ENCODE measurements around the gene F5.
"Not testable (repeated sequence)": the region's sequence is repeated elsewhere in the genome, so short reads cannot be mapped to it uniquely, and the experiment has no call there.

Gene F5

DNA sequence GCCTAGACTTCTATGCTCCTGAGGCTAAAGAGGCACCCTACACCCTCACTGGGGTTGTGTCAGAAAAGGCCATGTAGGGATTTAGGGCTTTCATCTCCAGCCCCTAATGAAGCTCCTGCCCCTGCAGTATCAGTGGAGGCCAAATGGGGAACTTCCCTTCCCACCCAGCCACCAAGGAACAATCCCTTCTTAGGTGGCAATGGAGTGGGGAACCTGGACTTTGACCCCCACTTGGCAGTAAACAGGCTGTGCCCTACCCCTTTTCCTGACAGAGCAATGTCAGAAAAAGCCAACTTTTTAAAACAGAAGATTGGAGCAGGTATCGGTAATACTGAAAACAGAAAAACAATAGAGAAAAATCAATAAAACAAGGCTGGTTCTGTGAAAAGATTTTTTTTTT lies 65.1 kb downstream of the F5 start:
- WGBS, result no CpG with 5 or more reads among the region's 1 CpG
- Histone ChIP-seq H3K4me1 (ENCODE audit: insufficient read depth, low read length) (no peaks in the 10 kb centered on the region), H3K9me3 (ENCODE audit: insufficient read depth, low read depth, low read length) (no peaks in the 10 kb centered on the region)

DNA sequence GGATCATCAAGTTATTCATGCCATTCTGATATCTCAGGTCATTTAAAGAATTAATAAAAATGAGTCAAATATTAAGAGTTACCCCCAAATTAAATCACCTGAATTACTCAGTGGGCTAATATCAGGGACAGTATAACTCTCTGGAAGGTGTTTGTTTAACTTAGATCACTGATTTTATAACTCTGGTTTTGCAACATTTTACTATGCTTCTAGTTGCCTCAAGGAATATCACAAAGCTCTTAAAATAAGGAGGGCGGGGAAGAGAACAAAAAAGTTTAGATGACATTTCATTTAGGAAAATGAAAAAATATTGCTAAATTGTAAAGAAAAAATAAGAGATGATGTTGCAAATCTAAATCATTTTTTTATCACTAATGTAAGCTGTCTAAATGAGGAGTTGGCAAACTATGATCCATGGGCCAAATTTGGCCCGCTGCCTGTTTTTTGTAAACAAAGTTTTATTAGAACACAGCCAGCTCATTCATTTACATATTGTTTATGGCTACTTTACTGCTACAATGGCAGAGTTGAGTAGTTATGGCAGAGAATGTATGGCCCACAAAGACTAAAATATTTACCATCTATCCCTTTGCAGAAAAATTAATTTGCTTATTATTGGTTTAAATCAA lies 68.6 kb downstream of the F5 start:
- H3K36me3 ChIP-seq (ENCODE audit: insufficient read depth, low read length), result no peaks in the 10 kb centered on the region
- H3K27ac ChIP-seq (ENCODE audit: low read depth, low read length), result no peak overlapping the region
- H3K9ac ChIP-seq (ENCODE audit: low read depth, low read length), result no peak overlapping the region
- no peaks in the 10 kb centered on the region for H3K4me1 ChIP-seq (ENCODE audit: insufficient read depth, low read length)
- no peaks in the 10 kb centered on the region for H3K9me3 ChIP-seq (ENCODE audit: insufficient read depth, low read depth, low read length)
- H3K27me3 ChIP-seq (ENCODE audit: insufficient read depth, low read length), result no peaks in the 10 kb centered on the region
- 100% methylated on average over 1 of the region's 2 CpGs for WGBS
- no peak overlapping the region for H3K4me3 ChIP-seq (ENCODE audit: low read length)

More for the DNA sequence above, 65.1 kb downstream of the F5 start:
- H3K9ac ChIP-seq (ENCODE audit: low read depth, low read length), result no peak overlapping the region
- no peak overlapping the region for H3K4me3 ChIP-seq (ENCODE audit: low read length)
- no peaks in the 10 kb centered on the region for H3K27me3 ChIP-seq (ENCODE audit: insufficient read depth, low read length)
- H3K27ac ChIP-seq (ENCODE audit: low read depth, low read length), result no peak overlapping the region
- no peaks in the 10 kb centered on the region for H3K36me3 ChIP-seq (ENCODE audit: insufficient read depth, low read length)

- H3K4me3 ChIP-seq (ENCODE audit: low read length), result no peak overlapping the region
- no peak overlapping the region for H3K9ac ChIP-seq (ENCODE audit: low read depth, low read length)
- H3K4me1 ChIP-seq (ENCODE audit: insufficient read depth, low read length), result no peaks in the 10 kb centered on the region
- H3K27me3 ChIP-seq (ENCODE audit: insufficient read depth, low read length), result no peaks in the 10 kb centered on the region
- H3K27ac ChIP-seq (ENCODE audit: low read depth, low read length), result no peak overlapping the region
- H3K9me3 ChIP-seq (ENCODE audit: insufficient read depth, low read depth, low read length), result no peaks in the 10 kb centered on the region
- no peaks in the 10 kb centered on the region for H3K36me3 ChIP-seq (ENCODE audit: insufficient read depth, low read length)
Observed at GRCh38 chr1:169515641-169516040, 70.6 kb downstream of the F5 start.

GRCh38 chr1:169514566-169515270 lies 71.6 kb downstream of the F5 start:
- 100% methylated on average over 1 of the region's 2 CpGs for WGBS
- no peaks in the 10 kb centered on the region for H3K27me3 ChIP-seq (ENCODE audit: insufficient read depth, low read length)

GRCh38 chr1:169513208-169513607 lies 73.1 kb downstream of the F5 start:
- Histone ChIP-seq H3K4me1 (ENCODE audit: insufficient read depth, low read length) (no peaks in the 10 kb centered on the region), H3K36me3 (ENCODE audit: insufficient read depth, low read length) (no peaks in the 10 kb centered on the region), H3K27me3 (ENCODE audit: insufficient read depth, low read length) (no peaks in the 10 kb centered on the region), H3K9me3 (ENCODE audit: insufficient read depth, low read depth, low read length) (no peaks in the 10 kb centered on the region), H3K9ac (ENCODE audit: low read depth, low read length) (no peak overlapping the region), H3K4me3 (ENCODE audit: low read length) (no peak overlapping the region), H3K27ac (ENCODE audit: low read depth, low read length) (no peak overlapping the region)

More at GRCh38 chr1:169514566-169515270, 71.6 kb downstream of the F5 start:
- no peak overlapping the region for H3K9ac ChIP-seq (ENCODE audit: low read depth, low read length)
- H3K9me3 ChIP-seq (ENCODE audit: insufficient read depth, low read depth, low read length), result no peaks in the 10 kb centered on the region
- H3K27ac ChIP-seq (ENCODE audit: low read depth, low read length), result no peak overlapping the region
- no peaks in the 10 kb centered on the region for H3K36me3 ChIP-seq (ENCODE audit: insufficient read depth, low read length)
- no peak overlapping the region for H3K4me3 ChIP-seq (ENCODE audit: low read length)
- no peaks in the 10 kb centered on the region for H3K4me1 ChIP-seq (ENCODE audit: insufficient read depth, low read length)

DNA sequence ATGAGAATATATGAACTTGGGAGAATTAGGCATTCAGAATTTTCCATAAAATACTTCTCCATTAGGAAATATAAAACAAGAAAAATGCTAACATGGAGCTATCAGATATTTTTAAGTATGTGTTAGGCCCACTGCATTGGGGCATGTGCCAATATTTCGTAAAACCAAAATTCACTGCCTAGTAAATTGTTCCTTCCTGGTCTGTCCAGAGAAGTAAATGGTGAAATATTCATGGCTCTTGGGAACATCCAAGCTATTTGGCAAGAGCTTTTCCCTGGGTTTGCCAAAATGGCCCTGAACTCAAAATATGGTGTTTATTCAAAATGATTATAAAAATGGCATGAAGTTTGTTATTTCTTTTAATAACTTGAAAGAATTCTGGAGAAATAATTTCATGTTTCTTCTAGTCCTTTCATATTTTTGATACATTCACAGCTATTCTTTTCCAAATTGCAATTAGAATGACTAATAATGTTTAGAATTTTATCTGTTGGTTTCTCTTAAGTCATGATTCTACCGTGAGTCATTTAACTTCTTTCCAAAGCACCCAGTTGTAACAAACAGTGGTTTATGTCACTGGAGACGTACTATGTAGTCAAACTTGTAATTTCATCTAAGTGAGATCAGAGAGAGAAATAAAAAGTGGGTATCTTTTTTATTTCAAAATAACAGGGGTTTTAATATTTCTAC lies 74.8 kb downstream of the F5 start:
- Histone ChIP-seq H3K9me3 (ENCODE audit: insufficient read depth, low read depth, low read length) (no peaks in the 10 kb centered on the region), H3K36me3 (ENCODE audit: insufficient read depth, low read length) (no peaks in the 10 kb centered on the region), H3K27ac (ENCODE audit: low read depth, low read length) (no peak overlapping the region), H3K4me3 (ENCODE audit: low read length) (no peak overlapping the region), H3K9ac (ENCODE audit: low read depth, low read length) (no peak overlapping the region), H3K4me1 (ENCODE audit: insufficient read depth, low read length) (no peaks in the 10 kb centered on the region), H3K27me3 (ENCODE audit: insufficient read depth, low read length) (no peaks in the 10 kb centered on the region)
- WGBS, result 100% methylated on average over 3 of the region's 3 CpGs

DNA sequence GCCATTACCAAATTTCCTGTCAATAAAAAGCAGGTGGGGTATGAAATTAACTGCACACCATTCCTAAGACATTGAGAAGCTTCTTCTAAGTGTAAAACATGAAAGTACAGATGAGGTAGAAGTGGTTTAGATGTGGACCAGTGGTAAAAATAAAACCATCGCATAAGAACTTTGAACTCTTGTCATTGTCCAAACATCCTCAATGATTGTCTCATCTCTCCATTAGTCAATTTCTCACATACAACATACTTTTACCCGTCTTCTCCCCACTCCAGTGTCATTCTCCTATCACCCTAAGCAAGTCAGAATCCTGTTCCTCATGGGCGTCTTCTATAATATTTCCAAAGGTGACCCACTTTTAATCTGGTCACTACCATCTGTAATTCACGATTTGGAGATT lies 76.2 kb downstream of the F5 start:
- no peaks in the 10 kb centered on the region for H3K4me1 ChIP-seq (ENCODE audit: insufficient read depth, low read length)
- 93% methylated on average over 3 of the region's 4 CpGs for WGBS
- H3K27me3 ChIP-seq (ENCODE audit: insufficient read depth, low read length), result no peaks in the 10 kb centered on the region
- no peak overlapping the region for H3K27ac ChIP-seq (ENCODE audit: low read depth, low read length)
- H3K36me3 ChIP-seq (ENCODE audit: insufficient read depth, low read length), result no peaks in the 10 kb centered on the region
- no peaks in the 10 kb centered on the region for H3K9me3 ChIP-seq (ENCODE audit: insufficient read depth, low read depth, low read length)
- no peak overlapping the region for H3K9ac ChIP-seq (ENCODE audit: low read depth, low read length)
- no peak overlapping the region for H3K4me3 ChIP-seq (ENCODE audit: low read length)

DNA sequence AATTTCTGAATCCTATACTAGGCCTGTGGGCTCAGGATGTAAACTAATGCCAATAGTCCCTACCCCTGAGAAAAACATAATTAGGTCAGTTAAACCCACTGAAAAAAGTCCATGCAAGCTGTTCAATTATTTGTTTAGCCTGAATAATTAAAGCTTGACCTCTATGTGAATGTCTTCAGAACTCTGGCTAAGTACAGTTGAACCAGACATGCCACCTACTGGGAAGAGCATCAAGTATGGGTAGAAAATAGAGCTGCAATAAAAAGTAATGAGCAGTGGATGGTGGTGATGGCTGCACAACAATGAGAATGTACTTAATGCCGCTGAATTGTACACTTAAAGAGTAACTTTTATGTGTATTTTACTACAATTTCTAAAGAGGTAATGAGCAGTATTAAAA lies 76.9 kb downstream of the F5 start:
- no peak overlapping the region for H3K27ac ChIP-seq (ENCODE audit: low read depth, low read length)
- H3K27me3 ChIP-seq (ENCODE audit: insufficient read depth, low read length), result no peaks in the 10 kb centered on the region
- no CpG with 5 or more reads among the region's 1 CpG for WGBS
- H3K36me3 ChIP-seq (ENCODE audit: insufficient read depth, low read length), result no peaks in the 10 kb centered on the region
- no peak overlapping the region for H3K9ac ChIP-seq (ENCODE audit: low read depth, low read length)
- H3K4me3 ChIP-seq (ENCODE audit: low read length), result no peak overlapping the region
- no peaks in the 10 kb centered on the region for H3K4me1 ChIP-seq (ENCODE audit: insufficient read depth, low read length)
- no peaks in the 10 kb centered on the region for H3K9me3 ChIP-seq (ENCODE audit: insufficient read depth, low read depth, low read length)

- H3K9me3 ChIP-seq (ENCODE audit: insufficient read depth, low read depth, low read length), result no peaks in the 10 kb centered on the region
- H3K27ac ChIP-seq (ENCODE audit: low read depth, low read length), result no peak overlapping the region
- no peaks in the 10 kb centered on the region for H3K4me1 ChIP-seq (ENCODE audit: insufficient read depth, low read length)
- no peak overlapping the region for H3K9ac ChIP-seq (ENCODE audit: low read depth, low read length)
- 100% methylated on average over 2 of the region's 3 CpGs for WGBS
- no peaks in the 10 kb centered on the region for H3K36me3 ChIP-seq (ENCODE audit: insufficient read depth, low read length)
- no peak overlapping the region for H3K4me3 ChIP-seq (ENCODE audit: low read length)
- H3K27me3 ChIP-seq (ENCODE audit: insufficient read depth, low read length), result no peaks in the 10 kb centered on the region
Observed at GRCh38 chr1:169508432-169509338, 77.6 kb downstream of the F5 start.

- Histone ChIP-seq H3K4me3 (ENCODE audit: low read length) (no peak overlapping the region), H3K4me1 (ENCODE audit: insufficient read depth, low read length) (no peaks in the 10 kb centered on the region), H3K27ac (ENCODE audit: low read depth, low read length) (no peak overlapping the region), H3K36me3 (ENCODE audit: insufficient read depth, low read length) (no peaks in the 10 kb centered on the region), H3K9me3 (ENCODE audit: insufficient read depth, low read depth, low read length) (no peaks in the 10 kb centered on the region), H3K27me3 (ENCODE audit: insufficient read depth, low read length) (no peaks in the 10 kb centered on the region), H3K9ac (ENCODE audit: low read depth, low read length) (no peak overlapping the region)
- whole genome bisulfite sequencing, result no CpG with 5 or more reads among the region's 2 CpGs
Observed at GRCh38 chr1:169507413-169507812, 78.9 kb downstream of the F5 start.

DNA sequence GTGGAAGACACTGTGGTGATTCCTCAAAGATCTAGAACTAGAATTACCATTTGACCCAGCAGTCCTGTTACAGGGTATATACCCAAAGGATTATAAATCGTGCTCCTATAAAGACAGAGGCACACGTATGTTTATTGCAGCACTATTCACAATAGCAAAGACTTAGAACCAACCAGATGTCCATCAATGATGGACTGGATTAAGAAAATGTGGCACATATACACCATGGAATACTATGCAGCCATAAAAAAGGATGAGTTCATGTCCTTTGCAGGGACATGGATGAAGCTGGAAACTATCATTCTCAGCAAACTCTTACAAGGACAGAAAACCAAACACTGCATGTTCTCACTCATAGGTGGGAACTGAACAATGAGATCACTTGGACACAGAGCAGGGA lies 82.7 kb downstream of the F5 start:
- H3K9me3 ChIP-seq (ENCODE audit: insufficient read depth, low read depth, low read length); H3K36me3 ChIP-seq (ENCODE audit: insufficient read depth, low read length); H3K9ac ChIP-seq (ENCODE audit: low read depth, low read length); H3K27me3 ChIP-seq (ENCODE audit: insufficient read depth, low read length); H3K4me1 ChIP-seq (ENCODE audit: insufficient read depth, low read length); H3K27ac ChIP-seq (ENCODE audit: low read depth, low read length); H3K4me3 ChIP-seq (ENCODE audit: low read length): not testable (repeated sequence)
- 97% methylated on average over 2 of the region's 2 CpGs for WGBS
